Middle frontal gyrus (tissue), 1 donor: ENCODE measurements around the gene UBE2Q1.
A peak's percentile ranks its signal among the peaks of the same experiment; 100 is the strongest.
"Not testable (repeated sequence)": the region's sequence is repeated elsewhere in the genome, so short reads cannot be mapped to it uniquely, and the experiment has no call there.

ENCODE experiments used
- DNase-seq: peaks from one replicate; pipeline ENCODE4 v3.0.0-alpha.2; 2015; ENCODE audit warnings: low spot score; ENCODE audit errors: extremely low spot score

The UBE2Q1 gene

DNA sequence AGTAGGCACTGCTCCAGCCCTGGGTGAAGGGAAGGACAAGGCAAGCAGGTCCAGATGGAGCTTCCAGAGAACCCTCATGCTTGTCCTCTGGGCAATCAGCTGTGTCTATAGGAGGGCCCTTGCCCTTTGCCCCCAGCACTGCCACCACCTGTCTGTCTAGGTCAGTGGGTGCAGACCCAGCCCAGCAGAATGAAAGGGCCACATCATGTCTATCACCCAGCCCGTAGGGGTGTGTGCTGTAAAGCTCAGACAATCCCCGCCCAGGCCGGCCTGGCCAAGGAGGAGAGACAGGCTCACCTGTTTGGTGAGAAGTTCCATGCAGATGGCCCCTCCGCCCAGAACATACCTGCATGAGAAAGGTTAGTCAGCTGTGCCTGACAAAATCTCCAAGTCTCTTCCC lies 7.0 kb downstream of the UBE2Q1 start:
- no peak for DNase-seq

GRCh38 chr1:154550657-154551056 lies 7.8 kb downstream of the UBE2Q1 start:
- DNase-seq = no peak

- DNase-seq = no peak
Measured at GRCh38 chr1:154550070-154550469, 8.4 kb downstream of the UBE2Q1 start.

- DNase-seq = no peak
Measured at GRCh38 chr1:154549202-154549770, 9.2 kb downstream of the UBE2Q1 start.

DNA sequence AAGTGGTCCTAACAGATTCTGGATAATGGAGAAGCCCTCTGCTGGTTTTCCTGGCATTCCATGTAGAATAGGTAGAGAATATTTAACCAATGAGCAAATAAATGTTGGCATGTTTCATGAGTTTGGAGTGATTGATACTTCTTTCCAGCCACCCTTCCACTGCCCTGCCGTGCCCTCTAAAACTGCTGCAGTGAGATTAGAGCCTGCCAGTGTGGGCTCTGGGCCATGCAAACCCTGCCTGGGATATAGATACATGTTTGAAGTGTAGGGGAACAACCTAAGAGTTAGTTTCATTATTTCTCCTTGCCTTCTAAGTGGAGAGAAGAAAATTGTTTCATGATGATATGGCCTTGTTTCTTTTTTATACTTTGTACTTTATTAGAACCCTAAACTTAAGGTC lies 10.4 kb downstream of the UBE2Q1 start:
- DNase-seq = no peak

GRCh38 chr1:154547105-154547732 lies 11.2 kb downstream of the UBE2Q1 start:
- DNase-seq = no peak

DNA sequence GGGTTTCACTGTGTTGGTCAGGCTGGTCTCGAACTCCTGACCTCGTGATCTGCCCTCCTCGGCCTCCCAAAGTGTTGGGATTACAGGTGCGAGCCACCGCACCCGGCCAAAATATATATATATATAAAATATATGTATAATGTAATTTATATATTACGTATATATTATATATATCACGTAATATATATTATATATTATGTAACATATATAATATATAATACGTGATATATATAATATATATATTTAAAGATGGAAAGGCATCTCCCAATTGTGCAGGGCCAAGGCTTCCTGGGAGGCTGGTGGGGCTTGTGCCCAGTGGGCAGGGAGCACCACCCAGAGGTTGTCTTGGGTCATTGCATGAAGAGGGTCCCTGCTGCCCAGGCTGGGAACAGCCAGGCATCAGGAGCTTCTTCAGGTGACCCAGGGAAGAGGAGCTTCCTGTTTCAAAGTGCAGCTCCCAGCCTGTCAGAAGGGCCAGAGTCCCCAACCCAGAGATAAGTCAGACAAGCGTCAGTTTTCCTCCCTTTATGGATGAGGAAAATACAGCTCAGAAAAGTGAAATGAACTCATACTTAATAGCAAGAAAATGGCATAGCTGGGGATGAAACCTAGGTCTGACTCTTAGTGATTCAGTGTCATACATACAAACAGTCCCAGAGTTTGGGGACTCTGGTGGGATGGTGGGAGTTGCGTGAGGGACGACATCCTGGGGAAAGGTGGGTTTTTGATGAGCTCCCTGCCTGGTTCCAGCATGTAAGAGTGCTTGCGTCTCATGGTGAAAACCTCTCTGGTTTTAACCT lies 12.0 kb downstream of the UBE2Q1 start:
- peak; percentile 18 for DNase-seq

- no peak for DNase-seq
Measured at GRCh38 chr1:154541231-154541630, 17.2 kb downstream of the UBE2Q1 start.

DNA sequence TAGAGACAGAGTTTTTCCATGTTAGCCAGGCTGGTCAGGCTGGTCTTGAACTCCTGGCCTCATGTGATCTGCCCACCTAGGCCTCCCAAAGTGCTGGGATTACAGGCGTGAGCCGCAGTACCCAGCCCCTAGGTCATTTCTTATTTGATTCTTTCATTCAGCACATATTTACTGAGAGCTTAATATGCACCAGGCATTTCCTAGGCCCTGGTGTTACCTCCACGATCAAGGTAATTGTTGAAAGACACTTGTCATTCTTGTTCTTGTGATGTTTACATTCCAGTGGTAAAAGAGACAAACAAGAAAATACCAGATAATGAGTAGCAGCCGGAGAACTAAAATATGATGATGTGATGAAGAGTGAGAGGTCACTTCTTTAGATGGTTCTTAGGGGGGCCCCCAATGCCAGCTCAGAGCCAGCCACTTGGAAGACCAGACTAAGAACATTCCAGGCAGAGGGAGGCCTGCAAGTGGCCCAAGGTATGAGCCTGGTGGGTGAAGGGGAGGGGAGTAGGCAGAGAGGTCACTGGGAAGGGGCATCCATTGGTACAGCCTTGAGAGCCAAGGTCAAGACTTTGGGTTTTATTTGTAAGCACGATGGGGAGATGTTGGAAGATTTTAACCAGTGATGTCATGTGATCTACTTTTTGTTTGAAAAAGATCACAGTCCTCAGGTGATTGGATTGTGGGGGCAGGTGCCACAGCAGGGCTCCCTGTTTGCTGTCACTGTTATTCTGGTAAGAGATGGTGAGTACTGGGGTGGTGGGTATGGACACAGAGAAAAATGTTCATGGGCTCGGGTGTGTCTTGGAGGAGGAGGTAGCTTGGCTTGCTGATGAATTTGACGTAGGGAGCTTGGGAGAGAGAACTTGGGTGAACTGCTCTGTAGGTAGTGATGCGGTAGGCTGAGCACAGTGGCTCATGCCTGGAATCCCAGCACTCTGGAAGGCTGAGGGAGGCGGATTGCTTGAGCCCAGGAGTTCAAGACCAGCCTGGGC lies 18.7 kb downstream of the UBE2Q1 start:
- no peak for DNase-seq

DNA sequence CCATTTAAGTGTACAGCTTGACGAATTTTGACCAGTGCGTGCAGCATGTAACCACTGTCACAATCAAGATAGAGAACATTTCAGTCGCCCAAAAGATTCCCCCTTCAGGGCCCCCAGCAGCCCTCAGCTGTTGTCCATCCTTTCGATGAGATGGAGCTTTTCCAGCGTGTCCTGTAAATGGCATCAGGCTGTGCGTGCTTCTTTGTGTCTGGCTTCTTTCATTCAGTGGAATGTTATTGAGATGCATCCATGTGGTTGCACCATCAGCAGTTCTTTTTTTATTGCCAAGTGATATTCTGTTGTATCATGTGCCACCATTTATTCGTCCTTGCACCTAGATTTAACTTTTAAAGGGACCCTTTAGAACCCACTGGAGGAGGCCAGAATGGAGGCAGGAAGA lies 21.9 kb downstream of the UBE2Q1 start:
- no peak for DNase-seq

DNA sequence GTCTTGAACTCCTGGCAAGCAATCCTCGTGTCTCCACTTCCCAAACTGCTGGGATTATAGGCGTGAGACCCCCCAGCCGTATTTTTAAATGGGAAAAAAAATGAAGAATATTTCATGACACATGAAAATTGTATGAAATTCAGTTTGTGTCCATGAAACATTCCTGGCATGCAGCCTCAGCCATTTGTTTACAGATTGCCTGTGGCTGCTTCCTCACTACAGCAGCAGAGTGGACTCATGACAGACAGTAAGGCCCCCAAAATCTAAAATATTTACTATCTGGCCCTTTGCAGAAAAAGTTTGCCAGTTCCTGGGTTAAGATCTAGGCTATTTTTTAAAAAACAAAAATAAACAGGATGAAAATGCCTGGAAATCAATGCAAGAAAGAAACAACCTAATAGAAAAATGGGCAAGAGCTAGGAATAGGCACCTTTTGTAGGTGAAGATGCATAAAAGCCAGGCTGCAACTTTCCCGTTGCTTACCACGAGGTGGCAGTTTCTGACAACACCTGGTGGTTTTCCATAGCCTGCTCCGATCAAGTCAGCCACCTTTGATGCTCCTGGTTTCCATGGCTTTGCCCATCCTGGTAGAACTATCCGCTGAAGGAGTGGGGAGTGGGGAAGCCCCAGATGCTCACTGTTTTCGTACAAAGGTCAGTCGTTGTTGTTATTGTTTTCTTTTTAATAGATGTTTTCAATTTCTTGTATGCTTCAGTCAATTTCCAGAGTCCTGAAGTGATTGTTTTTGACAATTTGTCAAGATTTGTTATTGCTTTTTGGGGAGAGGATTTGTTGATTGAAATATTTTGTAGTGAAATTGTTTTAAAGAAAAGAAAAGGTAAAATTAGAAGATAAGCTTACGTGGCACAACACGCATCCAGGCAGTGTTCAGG lies 24.3 kb downstream of the UBE2Q1 start:
- no peak for DNase-seq

- not testable (repeated sequence) for DNase-seq
Measured at GRCh38 chr1:154531950-154532349, 26.5 kb downstream of the UBE2Q1 start.

GRCh38 chr1:154529308-154529707 lies 29.2 kb downstream of the UBE2Q1 start:
- DNase-seq = no peak

DNA sequence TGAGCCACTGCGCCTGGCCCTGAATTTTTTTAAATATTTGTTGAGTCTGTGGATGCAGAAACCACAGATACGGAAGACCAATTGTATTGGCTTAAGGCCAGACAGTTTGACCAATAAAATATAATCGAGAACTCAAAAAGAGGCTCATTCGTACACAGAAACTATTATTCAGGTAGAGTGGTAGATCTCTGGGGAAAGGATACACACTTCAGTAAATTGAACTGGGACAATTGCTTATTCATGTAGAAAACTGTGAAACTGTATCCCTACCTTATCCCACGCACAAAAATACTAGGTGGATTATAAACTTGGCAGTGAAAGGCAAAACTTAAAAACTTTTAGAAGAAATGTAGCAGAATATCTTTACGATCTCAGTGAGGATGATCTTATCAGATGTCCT lies 31.3 kb downstream of the UBE2Q1 start:
- DNase-seq = no peak

GRCh38 chr1:154524881-154525280 lies 33.6 kb downstream of the UBE2Q1 start:
- DNase-seq = no peak

GRCh38 chr1:154521695-154522094 lies 36.8 kb downstream of the UBE2Q1 start:
- no peak for DNase-seq

GRCh38 chr1:154520333-154520732 lies 38.1 kb downstream of the UBE2Q1 start:
- no peak for DNase-seq

- no peak for DNase-seq
Measured at GRCh38 chr1:154519591-154519991, 38.9 kb downstream of the UBE2Q1 start.

DNA sequence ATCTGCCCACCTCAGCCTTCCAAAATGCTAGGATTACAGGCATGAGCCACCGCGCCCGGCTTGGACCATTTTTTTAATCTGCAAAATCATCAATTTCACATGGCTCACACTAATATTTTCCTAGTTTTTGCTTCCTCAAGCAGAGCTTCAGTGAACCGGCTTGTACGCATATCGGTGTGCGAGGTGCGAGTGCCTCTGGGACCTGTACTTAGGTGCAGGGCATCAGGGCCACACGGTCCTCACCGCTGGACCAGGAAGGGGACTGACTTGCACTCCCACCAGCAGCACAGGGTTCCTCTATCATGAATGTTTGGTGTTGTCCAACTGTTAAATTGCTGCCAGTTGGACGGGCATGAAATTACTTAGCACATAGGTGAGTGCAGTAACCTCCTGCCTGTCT lies 40.8 kb downstream of the UBE2Q1 start:
- DNase-seq = no peak

- DNase-seq = no peak
Measured at GRCh38 chr1:154514066-154514553, 44.4 kb downstream of the UBE2Q1 start.
